Vagina (tissue), 2 donors: ENCODE data around the gene GDF15. TPM values are rescaled to one million over a fixed set of nuclear protein-coding genes. Genes with fewer than 3 reads are reported as not detected.

Experiments used
- DNase-seq, 2 donors: peaks; one replicate each; pipeline ENCODE4 v3.0.0-alpha.2; 2017; ENCODE audit errors: extremely low spot score in 2 of 2
- H3K27ac ChIP-seq: fragments of 200-600 bp; sonication (generic); one replicate; pipeline ENCODE4 v1.5.1; 2019
- H3K27me3 ChIP-seq: fragments of 200-600 bp; sonication (generic); one replicate; pipeline ENCODE4 v1.5.1; 2019
- H3K36me3 ChIP-seq, 2 donors: fragments of 200-600 bp; sonication (generic); one replicate each; pipeline ENCODE4 v1.5.1; 2017 to 2019
- H3K4me1 ChIP-seq: fragments of 200-600 bp; sonication (generic); one replicate; pipeline ENCODE4 v1.5.1; 2019
- H3K4me3 ChIP-seq, 2 donors: fragments of 200-600 bp; sonication (generic); 1 replicate in 1 of 2; 2 replicates in 1 of 2; pipeline ENCODE4 v1.5.1; 2016 to 2019
- H3K9me3 ChIP-seq: fragments of 200-600 bp; sonication (generic); one replicate; pipeline ENCODE4 v1.5.1; 2019
- CTCF ChIP-seq, 3 experiments: fragments of 450-650 bp in 2 of 3; fragments of 200-600 bp in 1 of 3; sonication (generic) in 1 of 3; IDR thresholded peaks; one replicate each; pipeline ENCODE4 v1.5.1; 2017 to 2019; ENCODE audit warnings: antibody characterized with exemption in 3 of 3, mild to moderate bottlenecking in 2 of 3, moderate library complexity in 2 of 3
- POLR2A ChIP-seq, 2 donors: fragments of 450-650 bp; IDR thresholded peaks; one replicate each; pipeline ENCODE4 v1.6.1; 2017; ENCODE audit warnings: antibody characterized with exemption in 2 of 2, mild to moderate bottlenecking in 2 of 2, moderate library complexity in 2 of 2
- POLR2AphosphoS5 ChIP-seq, 2 donors: sonication (generic); formaldehyde crosslinking; IDR thresholded peaks; one replicate each; pipeline ENCODE4 v1.9.0; 2017; ENCODE audit warnings: antibody characterized with exemption in 2 of 2, mild to moderate bottlenecking in 2 of 2, low read depth in 1 of 2; ENCODE audit not compliant: insufficient read depth in 1 of 2
- intact Hi-C: fragments of 100-400 bp; cut with DNase I; formaldehyde crosslinking; loops from one replicate; pipeline ENCODE4 v1.15.1; 2023
- total RNA-seq: library from RNA; depleted of rRNA; stranded (reverse); fragments of >200 nt; gene quantifications from one replicate; pipeline ENCODE4 v1.2.3, GENCODE V29; 2016

The GDF15 gene
- 25.5 TPM for total RNA-seq

DNA sequence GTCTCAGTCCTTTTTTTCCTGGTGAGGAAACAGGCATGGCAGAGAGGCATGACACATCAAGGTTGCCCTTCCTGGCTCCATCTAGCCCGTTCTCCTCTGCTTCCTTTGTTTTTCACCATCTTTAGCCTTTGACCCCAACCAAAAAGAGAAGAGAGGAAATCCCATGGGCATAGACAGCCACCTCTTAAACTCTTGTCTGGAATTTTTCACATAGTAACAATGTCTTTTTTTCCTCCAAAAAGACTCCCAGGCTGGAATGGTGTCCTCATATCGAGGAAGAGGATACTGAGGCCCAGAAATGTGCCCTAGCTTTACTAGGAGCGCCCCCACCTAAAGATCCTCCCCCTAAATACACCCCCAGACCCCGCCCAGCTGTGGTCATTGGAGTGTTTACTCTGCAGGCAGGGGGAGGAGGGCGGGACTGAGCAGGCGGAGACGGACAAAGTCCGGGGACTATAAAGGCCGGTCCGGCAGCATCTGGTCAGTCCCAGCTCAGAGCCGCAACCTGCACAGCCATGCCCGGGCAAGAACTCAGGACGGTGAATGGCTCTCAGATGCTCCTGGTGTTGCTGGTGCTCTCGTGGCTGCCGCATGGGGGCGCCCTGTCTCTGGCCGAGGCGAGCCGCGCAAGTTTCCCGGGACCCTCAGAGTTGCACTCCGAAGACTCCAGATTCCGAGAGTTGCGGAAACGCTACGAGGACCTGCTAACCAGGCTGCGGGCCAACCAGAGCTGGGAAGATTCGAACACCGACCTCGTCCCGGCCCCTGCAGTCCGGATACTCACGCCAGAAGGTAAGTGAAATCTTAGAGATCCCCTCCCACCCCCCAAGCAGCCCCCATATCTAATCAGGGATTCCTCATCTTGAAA lies at the start of gene GDF15:
TSS of gene GDF15 (plus strand) at position 484 of the 868 bp plus-strand sequence. CDS start at position 516, 32 bp downstream.
- Histone ChIP-seq H3K36me3 (no peaks in the 10 kb centered on the region), H3K4me1 (peaks cover 22% of the 10 kb centered on the region), H3K27me3 (no peaks in the 10 kb centered on the region), H3K4me3 (peak within 1 kb of the TSS; percentile 23 to 36), H3K9me3 (no peaks in the 10 kb centered on the region), H3K27ac (peak within 1 kb of the TSS; percentile 79)
- no peak for DNase-seq
- intact Hi-C loops = no loop called here
- TF ChIP-seq POLR2A (IDR thresholded peaks at IDR 0.05) (peak in 1 of 2 donors; percentile 44), POLR2AphosphoS5 (IDR thresholded peaks at IDR 0.05; ENCODE audit: insufficient read depth in 1 of 2, low read depth in 1 of 2) (peak in 1 of 2 donors; percentile 77), CTCF (IDR thresholded peaks at IDR 0.05) (peak in 1 of 3 experiments; percentile 32)

- intact Hi-C loops = loop anchor here (10.0 kb wide), 1 partner anchor 224 kb away; no protein-coding TSS in a partner anchor
- Histone ChIP-seq H3K4me1 (peaks cover 18% of the 10 kb centered on the region), H3K4me3 (no peak overlapping the region), H3K36me3 (no peaks in the 10 kb centered on the region), H3K27ac (no peak overlapping the region), H3K27me3 (no peaks in the 10 kb centered on the region), H3K9me3 (no peaks in the 10 kb centered on the region)
- DNase-seq = no peak
- TF ChIP-seq CTCF (IDR thresholded peaks at IDR 0.05) = no peak
- TF ChIP-seq POLR2AphosphoS5 (IDR thresholded peaks at IDR 0.05; ENCODE audit: insufficient read depth in 1 of 2, low read depth in 1 of 2) = no peak
- no peak for TF ChIP-seq POLR2A (IDR thresholded peaks at IDR 0.05)
These were observed 47.4 kb upstream of the GDF15 start for GRCh38 chr19:18338541-18338940.

DNA sequence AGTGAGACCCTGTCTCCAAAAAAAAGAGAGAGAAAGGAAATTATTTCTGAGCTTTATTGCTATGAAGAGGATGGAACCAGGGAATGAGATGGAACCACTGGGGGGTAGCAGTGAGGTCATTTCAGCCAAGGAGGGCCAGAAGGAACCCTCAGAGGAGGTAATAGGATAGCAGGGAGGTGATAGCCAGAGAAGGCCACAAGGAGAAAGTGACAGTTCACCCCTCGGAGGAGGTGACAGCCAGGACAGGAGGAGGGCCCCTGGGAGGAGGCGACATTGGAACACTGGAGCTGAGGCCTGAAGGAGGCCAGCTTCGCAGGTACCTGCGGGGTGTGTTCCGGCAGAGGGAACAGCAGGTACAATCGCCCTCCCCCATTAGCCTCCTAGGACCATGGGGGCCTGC lies 46.2 kb upstream of the GDF15 start:
- Histone ChIP-seq H3K36me3 (no peaks in the 10 kb centered on the region), H3K9me3 (no peaks in the 10 kb centered on the region), H3K4me3 (peak overlapping the region; percentile 85), H3K27ac (peak overlapping the region; percentile 92), H3K27me3 (no peaks in the 10 kb centered on the region), H3K4me1 (peaks cover 18% of the 10 kb centered on the region)
- no peak for DNase-seq
- intact Hi-C loops = loop anchor here (10.0 kb wide), 1 partner anchor 225 kb away; no protein-coding TSS in a partner anchor
- TF ChIP-seq CTCF (IDR thresholded peaks at IDR 0.05) (no peak), POLR2A (IDR thresholded peaks at IDR 0.05) (no peak), POLR2AphosphoS5 (IDR thresholded peaks at IDR 0.05; ENCODE audit: insufficient read depth in 1 of 2, low read depth in 1 of 2) (no peak)

- DNase-seq = no peak
- intact Hi-C loops = no loop called here
These were observed 45.6 kb upstream of the GDF15 start, which contains the start of gene PGPEP1 for GRCh38 chr19:18340190-18340989. PGPEP1 (plus strand) TSS chr19:18340598; CDS start chr19:18340682, 84 bp downstream.

More at GRCh38 chr19:18340190-18340989, 45.6 kb upstream of the GDF15 start, which contains the start of gene PGPEP1:
- TF ChIP-seq POLR2A (IDR thresholded peaks at IDR 0.05) = peak in 1 of 2 donors; percentile 41
- TF ChIP-seq POLR2AphosphoS5 (IDR thresholded peaks at IDR 0.05; ENCODE audit: insufficient read depth in 1 of 2, low read depth in 1 of 2) = no peak
- peak in 1 of 3 experiments; percentile 2 for TF ChIP-seq CTCF (IDR thresholded peaks at IDR 0.05)
- Histone ChIP-seq H3K4me3 (peak within 1 kb of the TSS; percentile 85), H3K36me3 (no peaks in the 10 kb centered on the region), H3K9me3 (no peaks in the 10 kb centered on the region), H3K4me1 (peaks cover 18% of the 10 kb centered on the region), H3K27ac (peak within 1 kb of the TSS; percentile 92), H3K27me3 (no peaks in the 10 kb centered on the region)
